Measurements from ENCODE around the gene GAA. TPM values are rescaled to one million over a fixed set of nuclear protein-coding genes. Genes with fewer than 3 reads are reported as not detected.

Gene GAA
- total and polyA plus RNA-seq, 2 of the 8 experiments (the other 6 are each of a cell fraction or from before 2014, with no cell fraction given): 14.8 to 30.0 TPM

GRCh38 chr17:80082403-80083135, 18.8 kb upstream of the GAA start:
- peak; percentile 66 for FAIRE-seq
- Histone ChIP-seq H3K79me2 (ENCODE audit: control insufficient read depth in 1 of 2, insufficient read depth in 2 of 2, low read length in 2 of 2) (no peaks in the 10 kb centered on the region), H3K18ac (ENCODE audit: extremely low read depth, low read length) (peak overlapping the region; percentile 48; the same call in 1 of the 2 replicates), H2AFZ (ENCODE audit: low read length) (no peak overlapping the region), H2BK12ac (ENCODE audit: low read depth, low read length) (0 out of 2 replicates have a peak overlapping the region, but pooled peaks have one; percentile 39), H4K5ac (ENCODE audit: insufficient read length, low read depth, low read length) (no peak overlapping the region), H3K27ac (ENCODE audit: low read depth, low read length) (no peak overlapping the region), H3K4me1 (replicated peaks in 1 of 4; ENCODE audit: control insufficient read depth in 3 of 4, insufficient read depth in 4 of 4, low read length in 3 of 4) (peaks cover 0 to 8% (median 1%) of the 10 kb centered on the region in 4 experiments; a peak in 5 of 7 replicates), H3K14ac (ENCODE audit: insufficient read length) (no peak overlapping the region), H3K23ac (ENCODE audit: insufficient read length) (no peak overlapping the region), H4K8ac (ENCODE audit: extremely low read depth, insufficient read depth, low read length) (peak overlapping the region; percentile 88), H3K36me3 (ENCODE audit: control insufficient read depth in 2 of 4, insufficient read depth in 4 of 4, low read length in 3 of 4) (no peaks in the 10 kb centered on the region), H3K9me3 (ENCODE audit: insufficient read depth in 2 of 2, low read depth in 1 of 2, low read length in 1 of 2) (no peaks in the 10 kb centered on the region), H3K4me2 (ENCODE audit: insufficient read depth in 1 of 2, low read depth in 2 of 2, low read length in 2 of 2) (0 out of 4 replicates have a peak overlapping the region, but pooled peaks of 1 of the 2 experiments have one; percentile 31), H3K27me3 (replicated peaks in 1 of 4; ENCODE audit: control insufficient read depth in 3 of 4, extremely low read depth in 1 of 4, insufficient read depth in 3 of 4, low read length in 3 of 4) (no peaks in the 10 kb centered on the region), H3K79me1 (ENCODE audit: low read depth, low read length) (no peaks in the 10 kb centered on the region), H2BK5ac (ENCODE audit: low read depth, low read length) (no peak overlapping the region), H4K20me1 (replicated peaks in 1 of 2; ENCODE audit: control insufficient read depth in 1 of 2, insufficient read depth in 2 of 2, low read length in 2 of 2) (no peaks in the 10 kb centered on the region), H2BK20ac (ENCODE audit: low read length) (no peak overlapping the region), H2AK5ac (ENCODE audit: low read depth, low read length) (no peak overlapping the region), H3K4ac (replicated peaks; ENCODE audit: insufficient read length, low read depth, low read length) (peak overlapping the region; percentile 78), H2BK15ac (ENCODE audit: low read length) (peak overlapping the region; percentile 61; the same call in 1 of the 2 replicates), H3K23me2 (ENCODE audit: low read depth, low read length) (no peaks in the 10 kb centered on the region), H3K9ac (replicated peaks in 1 of 4; ENCODE audit: extremely low read depth in 1 of 4, low read depth in 3 of 4, low read length in 3 of 4) (no peak overlapping the region), H4K91ac (replicated peaks; ENCODE audit: insufficient read length, low read length) (no peak overlapping the region), H2BK120ac (replicated peaks; ENCODE audit: low read depth, low read length) (no peak overlapping the region), H3K4me3 (ENCODE audit: extremely low read depth in 1 of 4, insufficient read depth in 2 of 4, low read depth in 3 of 4, low read length in 4 of 4) (no peak overlapping the region), H3K56ac (replicated peaks; ENCODE audit: insufficient read length, low read depth, low read length) (no peak overlapping the region)
- WGBS, 2 experiments (ENCODE audit: extremely low coverage in 1 of 2, insufficient coverage in 1 of 2, insufficient read length in 1 of 2, insufficient replicate concordance in 2 of 2, low coverage in 1 of 2, low lambda C conversion rate in 2 of 2, missing lambda C conversion rate in 1 of 2): 50% methylated on average over 20 of the region's 20 CpGs; no CpG with 5 or more reads in 1 of the 2 experiments
- no peak for TF ChIP-seq HDAC2 (IDR thresholded peaks at IDR 0.05; ENCODE audit: borderline replicate concordance in 1 of 2, low read depth in 2 of 2, low read length in 2 of 2)
- peak; percentile 58 to 83 (median 78) for TF ChIP-seq CTCF (IDR thresholded peaks at IDR 0.05; ENCODE audit: control extremely low read depth in 1 of 3, insufficient read depth in 1 of 3, low read depth in 1 of 3, low read length in 3 of 3)
- TF ChIP-seq RNF2 (IDR thresholded peaks at IDR 0.05; ENCODE audit: borderline replicate concordance, low read depth, low read length, missing control alignments, poor library complexity, severe bottlenecking): no peak
- TF ChIP-seq RAD21 (IDR thresholded peaks at IDR 0.05 in 1 of 2, conservative IDR thresholded peaks at IDR 0.05 in 1 of 2; ENCODE audit: low read depth in 2 of 2, low read length in 2 of 2): peak; percentile 76 to 84
- peak; percentile 73 for TF ChIP-seq CREB1 (IDR thresholded peaks at IDR 0.05)
- no peak for TF ChIP-seq NANOG (IDR thresholded peaks at IDR 0.05; ENCODE audit: insufficient read depth, low read depth, low read length, poor library complexity, severe bottlenecking)
- peak; percentile 31; the same call in 1 of the 2 replicates for TF ChIP-seq YY1 (IDR thresholded peaks at IDR 0.05; ENCODE audit: low read depth, low read length)
- POLR2A ChIA-PET (ENCODE audit: partially characterized antibody): interaction anchor here (0.9 to 1.6 kb wide), 6 partner anchors 17 to 121 kb away, joined by 3 to 7 read pairs (median 4); partner anchors contain the start of gene GAA
- peak; percentile 50 to 86 for DNase-seq (ENCODE audit: low read depth in 1 of 2, low spot score in 2 of 2)
- CTCF ChIA-PET (ENCODE audit: partially characterized antibody): interaction anchor here (0.8 to 5.8 kb wide), 45 partner anchors 11 to 391 kb away, joined by 3 to 44 read pairs (median 4); no protein-coding TSS in a partner anchor
